Adrenal gland (tissue), 5 donors: Measurements from ENCODE around the gene SNX30.

Experiments used
- POLR2A ChIP-seq, 2 donors: fragments of 450-650 bp; IDR thresholded peaks; one replicate each; pipeline ENCODE4 v1.6.1; 2017; ENCODE audit warnings: antibody characterized with exemption in 2 of 2, mild to moderate bottlenecking in 2 of 2, moderate library complexity in 1 of 2
- TF ChIP-seq, protein P1 (sequence below), 6 experiments: fragments of 450-650 bp in 4 of 6; fragments of 200-600 bp in 2 of 6; sonication (generic) in 1 of 6; IDR thresholded peaks; 1 replicate in 5 of 6; 2 replicates in 1 of 6; pipeline versions ENCODE4 v1.5.1 to v1.8.0; 2016 to 2021; ENCODE audit warnings: antibody characterized with exemption in 6 of 6, mild to moderate bottlenecking in 2 of 6, moderate library complexity in 1 of 6
- donor health status: DM: no; HTN: no; CAD: no.

GRCh38 chr9:112712678-112713077 is 37.9 kb upstream of the SNX30 start:
- TF ChIP-seq POLR2A (IDR thresholded peaks at IDR 0.05) = no peak
- TF ChIP-seq, protein P1, sequence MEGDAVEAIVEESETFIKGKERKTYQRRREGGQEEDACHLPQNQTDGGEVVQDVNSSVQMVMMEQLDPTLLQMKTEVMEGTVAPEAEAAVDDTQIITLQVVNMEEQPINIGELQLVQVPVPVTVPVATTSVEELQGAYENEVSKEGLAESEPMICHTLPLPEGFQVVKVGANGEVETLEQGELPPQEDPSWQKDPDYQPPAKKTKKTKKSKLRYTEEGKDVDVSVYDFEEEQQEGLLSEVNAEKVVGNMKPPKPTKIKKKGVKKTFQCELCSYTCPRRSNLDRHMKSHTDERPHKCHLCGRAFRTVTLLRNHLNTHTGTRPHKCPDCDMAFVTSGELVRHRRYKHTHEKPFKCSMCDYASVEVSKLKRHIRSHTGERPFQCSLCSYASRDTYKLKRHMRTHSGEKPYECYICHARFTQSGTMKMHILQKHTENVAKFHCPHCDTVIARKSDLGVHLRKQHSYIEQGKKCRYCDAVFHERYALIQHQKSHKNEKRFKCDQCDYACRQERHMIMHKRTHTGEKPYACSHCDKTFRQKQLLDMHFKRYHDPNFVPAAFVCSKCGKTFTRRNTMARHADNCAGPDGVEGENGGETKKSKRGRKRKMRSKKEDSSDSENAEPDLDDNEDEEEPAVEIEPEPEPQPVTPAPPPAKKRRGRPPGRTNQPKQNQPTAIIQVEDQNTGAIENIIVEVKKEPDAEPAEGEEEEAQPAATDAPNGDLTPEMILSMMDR (IDR thresholded peaks at IDR 0.05) = no peak
